ENCODE measurements around the gene TNFRSF12A.

The TNFRSF12A gene

DNA sequence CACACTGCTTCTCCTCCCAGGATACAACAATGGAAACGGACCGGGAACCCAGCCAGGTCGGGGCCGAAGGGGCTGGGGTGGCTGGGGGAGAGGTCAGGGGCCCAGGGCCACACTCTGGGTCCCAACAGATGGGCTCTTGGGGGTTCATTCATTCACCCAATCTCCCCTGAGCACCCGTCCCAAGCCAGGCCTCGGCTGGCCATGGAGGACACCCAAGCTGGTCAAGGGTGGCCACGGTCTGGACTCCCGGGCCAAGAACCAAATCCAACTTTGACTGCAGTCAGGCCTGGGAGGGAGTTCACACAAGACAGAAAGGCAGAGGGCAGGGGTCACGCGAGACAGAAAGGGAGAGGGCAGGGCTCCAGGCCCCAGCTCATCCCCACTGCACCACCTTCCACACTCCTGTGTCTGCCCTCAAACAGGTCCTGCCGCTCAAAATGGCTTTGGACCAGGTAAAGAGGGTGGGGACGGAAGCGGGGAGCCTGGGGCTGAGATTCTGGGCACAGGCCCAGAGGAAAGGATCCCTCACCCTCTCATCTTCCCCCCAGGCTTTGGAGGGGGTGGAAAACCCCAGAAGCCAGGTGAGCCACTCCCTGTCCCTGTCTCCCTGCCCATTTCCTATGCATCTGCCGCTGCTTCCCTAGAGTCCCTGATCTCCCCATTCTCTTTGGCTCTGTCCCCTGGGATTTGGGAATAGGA is 27.6 kb upstream of the TNFRSF12A start:
- Mint-ChIP-seq H3K4me3 (no peak overlapping the region), H3K27ac (no peak overlapping the region), H3K9me3 (no peaks in the 10 kb centered on the region), H3K27me3 (peaks cover 4% of the 10 kb centered on the region), H3K4me1 (no peaks in the 10 kb centered on the region), H3K36me3 (no peaks in the 10 kb centered on the region)
- DNase-seq (ENCODE audit: low spot score in 2 of 2) (no peak), ATAC-seq (ENCODE audit: low read depth) (no peak)

GRCh38 chr16:2996298-2996697 is 23.9 kb upstream of the TNFRSF12A start:
- no peak overlapping the region for H3K4me3 Mint-ChIP-seq
- no peak overlapping the region for H3K27ac Mint-ChIP-seq
- no peak for ATAC-seq (ENCODE audit: low read depth)
- peaks cover 10% of the 10 kb centered on the region for H3K27me3 Mint-ChIP-seq
- DNase-seq (ENCODE audit: low spot score in 2 of 2): no peak
- H3K9me3 Mint-ChIP-seq: no peaks in the 10 kb centered on the region
- no peaks in the 10 kb centered on the region for H3K36me3 Mint-ChIP-seq
- H3K4me1 Mint-ChIP-seq: no peaks in the 10 kb centered on the region

- no peak overlapping the region for H3K27ac Mint-ChIP-seq
Observed at GRCh38 chr16:2999929-3000328, 20.2 kb upstream of the TNFRSF12A start.

GRCh38 chr16:3000540-3000939 is 19.6 kb upstream of the TNFRSF12A start:
- H3K4me3 Mint-ChIP-seq: no peak overlapping the region

More at GRCh38 chr16:2999929-3000328, 20.2 kb upstream of the TNFRSF12A start:
- peaks cover 3% of the 10 kb centered on the region for H3K4me1 Mint-ChIP-seq
- H3K36me3 Mint-ChIP-seq: no peaks in the 10 kb centered on the region
- ATAC-seq (ENCODE audit: low read depth): no peak
- no peaks in the 10 kb centered on the region for H3K9me3 Mint-ChIP-seq
- H3K27me3 Mint-ChIP-seq: peaks cover 14% of the 10 kb centered on the region
- H3K4me3 Mint-ChIP-seq: no peak overlapping the region
- DNase-seq (ENCODE audit: low spot score in 2 of 2): no peak

GRCh38 chr16:3001316-3001715 is 18.9 kb upstream of the TNFRSF12A start:
- no peak for ATAC-seq (ENCODE audit: low read depth)
- H3K36me3 Mint-ChIP-seq: no peaks in the 10 kb centered on the region
- no peak overlapping the region for H3K4me3 Mint-ChIP-seq
- no peaks in the 10 kb centered on the region for H3K9me3 Mint-ChIP-seq
- DNase-seq (ENCODE audit: low spot score in 2 of 2): no peak
- no peak overlapping the region for H3K27ac Mint-ChIP-seq
- peaks cover 17% of the 10 kb centered on the region for H3K27me3 Mint-ChIP-seq
- peaks cover 4% of the 10 kb centered on the region for H3K4me1 Mint-ChIP-seq

More at GRCh38 chr16:3000540-3000939, 19.6 kb upstream of the TNFRSF12A start:
- H3K36me3 Mint-ChIP-seq: no peaks in the 10 kb centered on the region
- H3K27me3 Mint-ChIP-seq: peaks cover 14% of the 10 kb centered on the region
- H3K4me1 Mint-ChIP-seq: peaks cover 4% of the 10 kb centered on the region
- DNase-seq (ENCODE audit: low spot score in 2 of 2): no peak
- no peaks in the 10 kb centered on the region for H3K9me3 Mint-ChIP-seq
- H3K27ac Mint-ChIP-seq: no peak overlapping the region
- ATAC-seq (ENCODE audit: low read depth): no peak

GRCh38 chr16:3003582-3004270 is 16.4 kb upstream of the TNFRSF12A start:
- H3K9me3 Mint-ChIP-seq: no peaks in the 10 kb centered on the region
- H3K4me3 Mint-ChIP-seq: peak overlapping the region; percentile 62
- H3K4me1 Mint-ChIP-seq: peaks cover 19% of the 10 kb centered on the region
- peak; percentile 86 to 91 for DNase-seq (ENCODE audit: low spot score in 2 of 2)
- ATAC-seq (ENCODE audit: low read depth): peak; percentile 96
- H3K36me3 Mint-ChIP-seq: no peaks in the 10 kb centered on the region
- peaks cover 21% of the 10 kb centered on the region for H3K27me3 Mint-ChIP-seq
- no peak overlapping the region for H3K27ac Mint-ChIP-seq

- H3K4me1 Mint-ChIP-seq: peaks cover 19% of the 10 kb centered on the region
- no peak overlapping the region for H3K27ac Mint-ChIP-seq
- no peaks in the 10 kb centered on the region for H3K36me3 Mint-ChIP-seq
- peaks cover 21% of the 10 kb centered on the region for H3K27me3 Mint-ChIP-seq
- no peak for DNase-seq (ENCODE audit: low spot score in 2 of 2)
- no peak for ATAC-seq (ENCODE audit: low read depth)
- H3K4me3 Mint-ChIP-seq: no peak overlapping the region
- no peaks in the 10 kb centered on the region for H3K9me3 Mint-ChIP-seq
Observed at GRCh38 chr16:3004319-3004718, 15.8 kb upstream of the TNFRSF12A start.

DNA sequence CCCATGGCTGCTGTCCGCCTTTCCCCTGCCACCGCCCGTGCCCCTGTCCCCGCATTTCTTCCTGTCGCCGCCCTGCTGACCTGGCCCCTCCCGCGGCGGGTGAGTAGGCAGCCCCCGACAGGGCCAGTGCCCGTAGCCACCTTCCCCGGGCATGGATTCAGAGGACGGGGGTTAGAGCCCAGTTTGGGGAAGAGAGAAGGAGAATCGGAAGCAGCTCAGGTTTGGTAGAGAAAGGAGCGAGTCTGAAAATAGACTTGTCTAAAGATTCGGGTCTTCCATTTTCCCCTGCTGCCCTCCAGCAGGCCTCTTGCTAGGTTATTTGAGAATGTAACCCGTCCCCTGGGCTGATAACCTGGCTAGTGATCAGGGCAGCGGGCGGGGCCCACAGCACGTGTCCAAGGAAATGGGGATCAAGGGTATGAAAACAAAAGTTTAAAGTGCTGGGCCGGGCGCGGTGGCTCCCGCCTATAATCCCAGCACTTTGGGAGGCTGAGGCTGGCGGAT is 15.3 kb upstream of the TNFRSF12A start:
- Mint-ChIP-seq H3K4me3 (peak overlapping the region; percentile 77), H3K9me3 (no peaks in the 10 kb centered on the region), H3K27me3 (peaks cover 20% of the 10 kb centered on the region), H3K27ac (no peak overlapping the region), H3K36me3 (no peaks in the 10 kb centered on the region), H3K4me1 (peaks cover 19% of the 10 kb centered on the region)
- no peak for DNase-seq (ENCODE audit: low spot score in 2 of 2)
- no peak for ATAC-seq (ENCODE audit: low read depth)

- no peak for DNase-seq (ENCODE audit: low spot score in 2 of 2)
- Mint-ChIP-seq H3K27ac (no peak overlapping the region), H3K9me3 (no peaks in the 10 kb centered on the region), H3K36me3 (no peaks in the 10 kb centered on the region), H3K27me3 (peaks cover 11% of the 10 kb centered on the region), H3K4me3 (no peak overlapping the region), H3K4me1 (peaks cover 20% of the 10 kb centered on the region)
- no peak for ATAC-seq (ENCODE audit: low read depth)
Observed at GRCh38 chr16:3007059-3007956, 12.9 kb upstream of the TNFRSF12A start.

DNA sequence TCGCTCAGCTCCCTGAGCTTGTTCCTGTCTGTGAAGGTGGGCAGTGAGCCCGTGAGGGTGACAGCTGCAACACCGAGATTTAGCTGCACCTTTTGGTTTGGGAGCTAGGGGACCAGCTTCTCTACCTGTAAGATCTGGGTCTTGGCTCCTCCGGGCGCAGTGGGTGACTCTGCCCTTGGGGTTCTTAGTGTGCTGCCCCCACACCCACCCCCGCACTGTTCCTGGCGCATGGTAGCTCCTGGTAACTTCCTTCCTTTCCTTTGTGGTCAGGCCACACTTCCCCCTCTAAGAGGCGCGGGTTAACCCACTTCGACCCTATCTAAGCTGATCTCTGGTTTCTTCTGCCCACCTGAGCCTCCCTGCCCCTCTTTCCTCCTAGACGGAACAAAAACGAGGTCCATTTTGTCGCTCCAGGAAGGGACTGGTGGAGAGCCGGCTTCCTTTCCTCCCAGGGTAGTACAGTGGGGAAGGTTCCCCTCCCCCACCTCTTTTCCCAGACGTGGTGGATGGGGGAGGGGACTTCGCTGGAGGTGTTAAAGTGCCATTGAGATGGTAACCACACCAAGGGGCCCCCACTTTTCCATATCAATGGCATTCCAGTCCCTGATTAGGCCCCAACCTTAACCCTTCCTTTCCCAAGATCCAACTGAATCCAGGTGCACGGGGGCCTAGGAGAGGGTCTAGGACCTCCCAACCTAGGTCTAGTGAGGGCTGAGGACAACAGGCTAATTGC is 12.0 kb upstream of the TNFRSF12A start:
- no peak overlapping the region for H3K27ac Mint-ChIP-seq
- H3K4me1 Mint-ChIP-seq: peaks cover 23% of the 10 kb centered on the region
- ATAC-seq (ENCODE audit: low read depth): no peak
- peaks cover 15% of the 10 kb centered on the region for H3K27me3 Mint-ChIP-seq
- peak overlapping the region; percentile 36 for H3K4me3 Mint-ChIP-seq
- H3K36me3 Mint-ChIP-seq: no peaks in the 10 kb centered on the region
- no peaks in the 10 kb centered on the region for H3K9me3 Mint-ChIP-seq
- no peak for DNase-seq (ENCODE audit: low spot score in 2 of 2)

- DNase-seq (ENCODE audit: low spot score in 2 of 2) (no peak), ATAC-seq (ENCODE audit: low read depth) (no peak)
- H3K36me3 Mint-ChIP-seq: no peaks in the 10 kb centered on the region
- no peak overlapping the region for H3K27ac Mint-ChIP-seq
- H3K9me3 Mint-ChIP-seq: no peaks in the 10 kb centered on the region
- peaks cover 23% of the 10 kb centered on the region for H3K4me1 Mint-ChIP-seq
- H3K27me3 Mint-ChIP-seq: peaks cover 15% of the 10 kb centered on the region
- H3K4me3 Mint-ChIP-seq: no peak overlapping the region
Observed at GRCh38 chr16:3008690-3009037, 11.5 kb upstream of the TNFRSF12A start.

GRCh38 chr16:3009568-3010390 is 10.4 kb upstream of the TNFRSF12A start:
- Mint-ChIP-seq H3K4me1 (peaks cover 21% of the 10 kb centered on the region), H3K9me3 (no peaks in the 10 kb centered on the region), H3K27ac (no peak overlapping the region), H3K27me3 (peaks cover 17% of the 10 kb centered on the region), H3K36me3 (no peaks in the 10 kb centered on the region), H3K4me3 (no peak overlapping the region)
- ATAC-seq (ENCODE audit: low read depth) (no peak), DNase-seq (ENCODE audit: low spot score in 2 of 2) (no peak)

DNA sequence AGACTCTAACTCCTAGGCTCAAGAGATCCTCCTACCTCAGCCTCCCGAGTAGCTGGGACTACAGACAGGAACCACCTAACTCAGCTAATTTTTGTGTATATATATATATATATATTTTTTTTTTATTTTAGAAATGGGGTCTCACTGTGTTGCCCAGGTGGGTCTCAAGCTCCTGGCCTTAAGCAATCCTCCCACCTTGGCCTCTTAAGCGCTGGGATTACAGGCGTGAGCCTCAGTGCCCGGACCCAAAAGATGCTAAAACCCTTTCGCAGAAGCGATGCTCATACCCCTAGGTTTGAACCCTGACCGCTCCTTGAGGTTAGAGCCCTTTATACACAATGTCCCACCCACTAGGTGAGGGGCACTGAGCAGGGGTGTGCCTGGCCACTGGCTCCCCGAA is 9.7 kb upstream of the TNFRSF12A start:
- no peak for ATAC-seq (ENCODE audit: low read depth)
- Mint-ChIP-seq H3K27ac (no peak overlapping the region), H3K4me1 (peaks cover 19% of the 10 kb centered on the region), H3K27me3 (peaks cover 14% of the 10 kb centered on the region), H3K4me3 (no peak overlapping the region), H3K36me3 (no peaks in the 10 kb centered on the region), H3K9me3 (no peaks in the 10 kb centered on the region)
- no peak for DNase-seq (ENCODE audit: low spot score in 2 of 2)

All from memory B cell (primary cell).